HG02759 (cell line): ENCODE results near the gene EIF3B.
"Not testable (repeated sequence)": the region's sequence is repeated elsewhere in the genome, so short reads cannot be mapped to it uniquely, and the experiment has no call there.

Experiments
- ATAC-seq: cut with Tn5 transposase; IDR thresholded peaks from one replicate; pipeline ENCODE4 v1.9.1; 2021; ENCODE audit warnings: mild to moderate bottlenecking, moderate library complexity; ENCODE audit not compliant: unreplicated experiment

EIF3B gene

DNA sequence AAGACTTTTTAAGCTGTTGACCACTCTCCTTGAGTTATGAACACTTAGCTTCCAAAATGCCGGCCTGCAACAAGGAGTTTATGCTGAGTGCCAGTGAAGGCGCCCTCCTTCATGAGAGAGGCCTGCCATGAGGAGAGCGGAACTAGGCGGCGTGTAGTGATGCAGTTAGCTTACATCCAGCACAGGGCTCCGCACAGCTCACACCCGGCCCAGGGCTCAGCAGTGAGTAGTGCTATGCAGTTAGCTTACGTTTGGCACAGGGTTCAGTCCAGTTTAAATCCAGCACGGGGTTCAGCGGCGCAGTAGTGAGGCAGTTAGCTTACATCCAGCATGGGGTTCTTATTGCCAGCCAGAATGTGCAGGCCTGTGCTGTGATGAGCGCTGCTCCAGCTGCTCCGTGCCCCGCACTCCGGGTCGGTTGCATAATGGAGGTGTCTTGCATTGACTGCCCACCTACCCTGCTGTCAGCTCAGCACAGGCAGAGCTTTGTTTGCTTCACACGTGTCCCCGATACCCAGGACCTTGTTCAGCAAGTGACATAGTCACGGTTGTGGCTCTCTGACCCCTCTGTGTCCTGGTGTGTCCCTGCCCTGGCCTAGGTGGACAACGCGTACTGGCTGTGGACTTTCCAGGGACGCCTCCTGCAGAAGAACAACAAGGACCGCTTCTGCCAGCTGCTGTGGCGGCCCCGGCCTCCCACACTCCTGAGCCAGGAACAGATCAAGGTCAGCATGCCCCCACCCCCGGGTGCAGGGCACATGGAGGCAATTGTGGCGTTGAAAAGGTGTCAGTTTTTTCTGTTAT is 21.9 kb downstream of the EIF3B start:
- no peak for ATAC-seq

GRCh38 chr7:2377492-2377891 is 22.9 kb downstream of the EIF3B start:
- not testable (repeated sequence) for ATAC-seq

DNA sequence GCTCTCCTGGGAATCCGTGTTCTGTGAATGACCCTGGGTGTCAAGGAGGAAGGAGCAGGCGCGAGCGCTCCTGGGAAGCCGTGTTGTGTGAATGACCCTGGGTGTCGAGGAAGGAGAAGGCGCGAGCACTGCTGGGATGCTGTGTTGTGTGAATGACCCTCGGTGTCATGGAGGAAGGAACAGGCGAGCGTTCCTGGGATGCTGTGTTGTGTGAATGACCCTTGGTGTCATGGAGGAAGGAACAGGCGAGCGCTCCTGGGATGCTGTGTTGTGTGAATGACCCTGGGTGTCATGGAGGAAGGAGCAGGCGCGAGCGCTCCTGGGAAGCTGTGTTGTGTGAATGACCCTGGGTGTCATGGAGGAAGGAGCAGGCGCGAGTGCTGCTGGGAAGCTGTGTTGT is 23.5 kb downstream of the EIF3B start:
- ATAC-seq = not testable (repeated sequence)

DNA sequence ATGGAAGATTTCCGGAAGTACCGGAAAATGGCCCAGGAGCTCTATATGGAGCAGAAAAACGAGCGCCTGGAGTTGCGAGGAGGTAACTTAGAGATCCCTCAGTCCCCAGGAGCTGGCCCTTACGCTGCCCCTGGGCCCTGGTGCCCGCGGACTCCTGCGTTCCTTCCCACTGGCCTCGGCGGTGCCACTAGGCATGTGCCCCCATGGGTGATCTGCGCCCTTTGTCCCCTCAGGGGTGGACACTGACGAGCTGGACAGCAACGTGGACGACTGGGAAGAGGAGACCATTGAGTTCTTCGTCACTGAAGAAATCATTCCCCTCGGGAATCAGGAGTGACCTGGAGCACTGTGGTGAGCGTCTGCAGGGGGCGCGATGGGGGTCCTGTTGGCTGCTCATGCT is 24.5 kb downstream of the EIF3B start:
- no peak for ATAC-seq

- ATAC-seq = no peak
Measured at GRCh38 chr7:2379821-2380450, 25.3 kb downstream of the EIF3B start.

DNA sequence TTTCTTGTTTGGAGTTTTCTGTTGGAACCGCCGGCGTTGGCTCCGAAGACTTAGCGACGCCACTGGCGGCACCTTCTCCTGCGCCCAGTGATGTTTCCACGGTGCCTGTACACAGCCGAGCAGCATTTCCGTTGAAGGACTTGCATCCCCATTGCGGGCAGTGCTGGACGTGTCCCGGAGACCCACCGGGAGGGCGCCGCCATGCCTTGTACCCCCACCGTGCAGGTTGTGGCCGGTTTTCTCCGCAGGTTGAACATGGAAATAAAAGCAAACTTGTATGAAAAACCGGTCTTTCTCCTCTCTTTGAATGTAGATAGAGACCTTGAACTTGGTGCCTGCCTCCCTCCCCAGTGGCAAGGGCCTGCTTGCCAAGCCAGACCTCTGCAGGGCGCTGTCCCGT is 25.8 kb downstream of the EIF3B start:
- no peak for ATAC-seq

DNA sequence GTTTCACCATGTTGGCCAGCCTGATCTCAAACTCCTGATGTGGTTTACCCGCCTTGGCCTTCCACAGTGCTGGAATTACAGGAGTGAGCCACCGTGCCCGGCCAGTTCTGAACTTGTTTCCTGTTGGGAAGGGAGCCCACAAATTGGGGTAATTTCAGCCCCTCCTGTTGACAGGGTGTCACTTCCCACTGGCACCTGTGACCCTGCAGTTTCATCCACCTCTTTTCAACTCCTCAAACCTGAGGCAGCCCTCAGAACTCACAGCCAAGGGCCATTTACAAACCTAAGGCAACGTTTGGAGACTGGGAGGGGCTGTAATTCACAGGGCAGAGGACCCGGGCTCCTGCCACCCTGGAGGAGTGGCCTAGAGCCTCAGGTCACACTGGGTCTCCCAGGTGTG is 26.6 kb downstream of the EIF3B start:
- ATAC-seq = no peak

DNA sequence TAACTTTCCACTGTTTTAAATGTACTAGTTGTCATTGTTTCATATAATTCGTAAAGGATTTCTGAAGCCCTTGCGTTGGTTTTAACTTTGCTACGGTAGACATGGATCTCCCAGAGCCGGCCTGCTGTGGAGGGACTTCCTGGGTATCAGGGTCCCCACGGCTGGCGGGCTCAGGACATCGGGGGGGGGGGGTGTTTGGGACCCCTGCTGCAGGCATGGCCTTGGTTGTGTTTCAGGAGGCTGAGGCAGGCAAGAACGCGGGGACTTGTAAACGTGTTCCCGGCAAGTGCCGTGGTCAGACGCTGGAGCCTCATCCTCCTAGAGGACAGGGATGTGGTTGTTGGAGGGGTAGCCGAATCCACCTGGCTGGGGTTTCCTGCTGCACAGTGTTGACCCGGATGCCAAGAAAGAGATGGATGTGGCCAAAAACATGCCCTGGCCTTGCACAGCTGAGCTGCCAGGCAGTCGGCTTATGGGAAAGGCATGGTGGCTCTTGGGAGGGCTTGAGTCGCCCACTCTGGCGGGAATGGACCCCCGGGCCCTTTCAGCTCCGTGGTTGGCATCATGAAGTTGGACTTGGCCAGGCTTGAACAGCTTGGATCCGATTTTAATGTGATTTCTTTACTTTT is 27.4 kb downstream of the EIF3B start:
- ATAC-seq = no peak

GRCh38 chr7:2383543-2384274 is 29.1 kb downstream of the EIF3B start:
- no peak for ATAC-seq

DNA sequence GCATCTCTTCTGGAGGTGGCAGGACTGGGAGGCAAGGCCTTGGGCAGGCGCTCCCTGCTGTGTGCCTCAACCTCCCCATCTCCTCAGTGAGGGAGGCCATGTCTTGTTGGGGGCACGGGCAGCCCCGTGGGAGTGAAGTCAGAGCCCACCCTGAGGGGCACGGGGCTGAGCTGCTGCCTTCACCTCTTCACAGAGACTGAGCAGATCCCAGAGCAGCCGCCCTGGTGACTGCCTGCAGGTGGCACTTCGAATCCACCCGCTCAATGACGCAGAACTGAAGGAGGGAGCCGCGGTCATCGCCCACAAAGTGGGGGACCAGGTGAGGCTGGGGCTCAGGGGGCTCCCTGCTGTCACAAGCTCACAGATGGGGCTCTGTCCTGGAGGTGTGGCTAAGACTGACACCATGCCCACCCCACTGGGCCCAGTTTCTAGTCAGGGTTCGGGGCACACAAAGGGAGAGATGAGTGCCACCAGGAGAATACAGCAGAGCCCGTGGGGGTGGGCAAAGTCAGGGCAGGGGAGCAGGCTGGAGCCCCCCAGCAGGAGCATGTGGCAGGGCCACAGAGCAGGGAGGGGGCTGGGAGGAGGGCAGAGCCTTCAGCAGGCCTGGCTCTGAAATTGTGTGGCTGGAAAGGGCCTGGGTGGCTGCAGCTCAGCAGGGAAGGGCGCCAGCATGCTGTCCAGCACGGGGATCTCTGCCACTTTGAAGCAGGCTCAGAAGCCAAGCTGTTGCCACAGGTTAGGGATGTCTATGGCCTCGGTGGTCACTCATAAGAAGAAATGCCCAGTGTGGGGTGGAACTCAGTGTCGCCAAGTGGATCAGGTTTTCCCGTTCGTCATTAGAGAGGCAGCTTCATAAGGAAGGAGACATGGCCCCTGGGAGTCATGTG is 30.0 kb downstream of the EIF3B start:
- no peak for ATAC-seq

- not testable (repeated sequence) for ATAC-seq
Measured at GRCh38 chr7:2386122-2386521, 31.5 kb downstream of the EIF3B start.

DNA sequence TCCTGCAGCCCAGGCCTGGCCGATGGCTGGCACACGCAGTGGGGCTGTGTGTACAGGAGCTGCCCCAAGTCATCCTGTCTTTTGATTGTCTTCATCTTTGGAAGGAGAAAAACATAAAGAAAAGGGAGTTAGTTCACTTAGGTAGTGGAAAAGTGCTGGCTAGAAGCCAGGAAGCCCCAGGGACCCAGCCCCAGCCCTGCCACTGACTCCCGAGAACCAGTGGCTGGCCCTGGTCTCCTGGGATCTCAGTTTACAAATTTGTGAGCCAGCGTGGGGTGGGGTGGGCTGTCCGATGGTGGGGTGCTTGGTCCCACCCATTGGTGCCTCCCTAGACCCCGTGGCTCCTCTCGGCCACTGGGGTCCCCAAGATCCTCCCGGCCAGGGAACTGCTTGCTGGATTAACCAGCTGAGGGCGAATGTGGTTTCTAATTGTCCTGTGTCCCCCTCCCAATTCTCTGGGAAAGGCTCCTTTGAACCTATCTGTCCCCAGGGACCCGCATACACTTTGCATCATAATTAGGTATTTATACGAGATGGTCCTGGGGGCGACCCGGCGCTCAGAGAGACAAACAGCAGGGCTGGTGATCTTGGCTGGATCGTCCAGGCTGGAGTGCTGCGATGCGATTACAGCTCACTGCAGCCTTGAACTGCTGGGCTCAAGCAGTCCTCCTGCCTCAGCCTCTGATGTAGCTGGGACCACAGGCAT is 32.5 kb downstream of the EIF3B start:
- ATAC-seq = no peak

- no peak for ATAC-seq
Measured at GRCh38 chr7:2387897-2388636, 33.4 kb downstream of the EIF3B start.

DNA sequence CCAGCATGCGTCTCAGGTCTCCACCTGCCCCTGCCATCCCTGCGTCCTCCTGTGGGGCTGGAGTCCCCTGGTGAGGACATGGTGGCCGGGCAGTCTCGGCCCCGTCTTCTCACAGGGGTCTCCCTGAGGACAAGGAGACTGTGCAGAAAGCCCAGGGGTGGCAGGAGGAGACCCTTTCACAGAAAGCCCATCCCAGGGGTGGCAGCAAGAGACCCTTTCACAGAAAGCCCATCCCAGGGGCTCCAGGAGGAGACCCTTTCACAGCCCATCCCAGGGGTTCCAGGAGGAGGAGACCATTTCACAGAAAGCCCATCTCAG is 34.0 kb downstream of the EIF3B start:
- no peak for ATAC-seq

- ATAC-seq = not testable (repeated sequence)
Measured at GRCh38 chr7:2390020-2390816, 35.6 kb downstream of the EIF3B start.

DNA sequence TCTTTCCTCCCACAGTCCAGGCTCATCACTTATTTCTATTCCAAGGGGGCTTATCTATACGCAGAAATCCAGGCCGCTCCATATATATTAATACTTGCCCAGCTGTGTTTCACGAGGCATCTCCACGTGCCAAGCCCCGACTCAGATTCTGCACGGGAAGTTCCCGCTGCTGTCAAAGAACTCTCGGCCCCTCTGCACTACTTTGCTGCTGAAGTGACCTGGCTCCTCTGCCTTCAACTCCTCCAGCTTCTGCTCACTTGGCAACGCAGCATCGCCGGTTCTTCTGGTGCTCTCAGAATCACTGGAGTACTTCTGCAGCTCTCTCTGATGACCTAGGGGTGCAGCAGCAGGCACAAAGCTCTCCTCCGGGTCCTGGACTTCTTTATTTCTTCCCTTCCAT is 39.1 kb downstream of the EIF3B start:
- ATAC-seq = no peak

GRCh38 chr7:2394566-2395082 is 40.0 kb downstream of the EIF3B start:
- ATAC-seq = no peak

- ATAC-seq = no peak
Measured at GRCh38 chr7:2398506-2398905, 43.9 kb downstream of the EIF3B start.
